ENCODE measurements around the gene LRRK2. TPM values are rescaled to one million over a fixed set of nuclear protein-coding genes. Genes with fewer than 3 reads are reported as not detected.
"Not testable (repeated sequence)": the region's sequence is repeated elsewhere in the genome, so short reads cannot be mapped to it uniquely, and the experiment has no call there.

LRRK2 gene
- total RNA-seq, 4 donors from 2014 or later: 4.5 to 10.7 (median 6.2) TPM

DNA sequence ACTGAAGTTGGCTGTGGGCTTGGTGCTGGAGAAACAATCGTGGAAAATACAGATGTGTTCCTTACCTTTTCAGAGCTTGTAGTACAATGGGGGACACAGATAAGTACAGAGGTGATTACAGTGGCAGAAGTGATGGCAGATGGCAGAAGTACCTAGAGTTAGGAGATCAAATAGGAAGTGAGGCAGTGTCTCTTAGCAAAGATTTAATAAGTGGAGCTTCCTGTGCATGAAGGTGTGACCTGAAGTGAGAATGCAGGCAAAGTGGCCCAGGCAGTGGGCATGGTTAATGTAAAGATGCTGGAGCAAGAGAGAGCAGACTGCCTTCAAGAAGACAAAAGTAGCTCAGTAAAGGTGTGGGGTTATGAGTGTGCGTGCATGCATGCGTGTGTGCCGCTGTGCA lies 16.0 kb downstream of the LRRK2 start:
- H3K27ac ChIP-seq: no peak overlapping the region
- H3K36me3 ChIP-seq: peaks cover 0 to 5% of the 10 kb centered on the region in 2 donors
- H3K4me3 ChIP-seq: no peak overlapping the region
- no peaks in the 10 kb centered on the region for H3K9me3 ChIP-seq
- no peaks in the 10 kb centered on the region for H3K4me1 ChIP-seq
- TF ChIP-seq, protein P1, sequence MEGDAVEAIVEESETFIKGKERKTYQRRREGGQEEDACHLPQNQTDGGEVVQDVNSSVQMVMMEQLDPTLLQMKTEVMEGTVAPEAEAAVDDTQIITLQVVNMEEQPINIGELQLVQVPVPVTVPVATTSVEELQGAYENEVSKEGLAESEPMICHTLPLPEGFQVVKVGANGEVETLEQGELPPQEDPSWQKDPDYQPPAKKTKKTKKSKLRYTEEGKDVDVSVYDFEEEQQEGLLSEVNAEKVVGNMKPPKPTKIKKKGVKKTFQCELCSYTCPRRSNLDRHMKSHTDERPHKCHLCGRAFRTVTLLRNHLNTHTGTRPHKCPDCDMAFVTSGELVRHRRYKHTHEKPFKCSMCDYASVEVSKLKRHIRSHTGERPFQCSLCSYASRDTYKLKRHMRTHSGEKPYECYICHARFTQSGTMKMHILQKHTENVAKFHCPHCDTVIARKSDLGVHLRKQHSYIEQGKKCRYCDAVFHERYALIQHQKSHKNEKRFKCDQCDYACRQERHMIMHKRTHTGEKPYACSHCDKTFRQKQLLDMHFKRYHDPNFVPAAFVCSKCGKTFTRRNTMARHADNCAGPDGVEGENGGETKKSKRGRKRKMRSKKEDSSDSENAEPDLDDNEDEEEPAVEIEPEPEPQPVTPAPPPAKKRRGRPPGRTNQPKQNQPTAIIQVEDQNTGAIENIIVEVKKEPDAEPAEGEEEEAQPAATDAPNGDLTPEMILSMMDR (IDR thresholded peaks at IDR 0.05 in 4 of 5, conservative IDR thresholded peaks at IDR 0.05 in 1 of 5): no peak
- TF ChIP-seq POLR2A (IDR thresholded peaks at IDR 0.05): no peak
- ATAC-seq (no peak), DNase-seq (no peak)
- in situ Hi-C loops (cut with MboI; ENCODE audit: low sequenced_read_pairs in 4 of 4): no loop called here
- intact Hi-C loops (cut with DNase I; ENCODE audit: low total_unique reads): no loop called here
- H3K27me3 ChIP-seq: no peaks in the 10 kb centered on the region

DNA sequence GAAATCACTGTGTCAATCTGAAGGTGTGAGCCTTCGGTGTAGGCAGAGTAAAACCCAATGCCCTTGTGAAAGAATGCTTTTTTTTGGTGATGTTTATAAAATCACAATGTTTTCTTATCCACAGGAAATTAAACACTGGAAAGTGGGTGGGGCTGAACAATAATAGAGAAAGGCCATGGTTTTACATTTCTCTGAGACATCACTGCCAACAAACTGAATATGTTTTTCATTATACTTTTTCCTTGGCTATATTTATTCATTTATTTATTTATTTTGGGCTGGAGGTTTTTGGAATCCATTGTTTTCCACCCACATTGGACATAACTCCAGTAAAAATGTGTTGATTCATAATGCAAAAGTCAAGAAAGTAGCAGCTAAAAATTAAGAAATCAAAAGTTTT lies 16.9 kb downstream of the LRRK2 start:
- in situ Hi-C loops (cut with MboI; ENCODE audit: low sequenced_read_pairs in 4 of 4) (no loop called here), intact Hi-C loops (cut with DNase I; ENCODE audit: low total_unique reads) (no loop called here)
- no peak overlapping the region for H3K27ac ChIP-seq

DNA sequence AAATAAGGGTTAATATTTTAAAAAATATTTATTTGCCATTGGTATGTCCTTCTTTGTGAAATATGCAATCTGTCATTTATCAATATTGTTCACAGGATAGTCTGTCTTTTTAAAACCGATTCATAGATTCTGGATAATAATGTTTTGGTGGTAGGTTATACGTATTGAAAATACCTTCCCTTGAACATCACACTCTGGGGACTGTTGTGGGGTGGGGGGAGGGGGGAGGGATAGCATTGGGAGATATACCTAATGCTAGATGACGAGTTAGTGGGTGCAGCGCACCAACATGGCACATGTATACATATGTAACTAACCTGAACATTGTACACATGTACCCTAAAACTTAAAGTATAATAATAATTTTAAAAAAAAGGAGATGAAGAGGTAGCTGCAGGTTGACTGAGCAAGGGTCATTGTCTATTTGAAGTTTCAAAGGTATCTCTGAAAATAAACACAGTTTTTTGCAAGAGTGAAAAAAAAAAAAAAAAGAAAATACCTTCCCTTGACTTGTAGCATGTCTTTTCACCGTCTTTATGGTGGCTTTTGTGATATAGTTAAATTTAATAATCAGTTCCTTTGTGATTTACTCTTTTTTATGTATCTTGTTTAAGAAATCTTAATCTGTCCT lies 19.8 kb downstream of the LRRK2 start:
- in situ Hi-C loops (cut with MboI; ENCODE audit: low sequenced_read_pairs in 4 of 4); ATAC-seq; intact Hi-C loops (cut with DNase I; ENCODE audit: low total_unique reads); H3K36me3 ChIP-seq; DNase-seq; H3K27ac ChIP-seq; H3K27me3 ChIP-seq; H3K4me3 ChIP-seq; H3K4me1 ChIP-seq; H3K9me3 ChIP-seq: not testable (repeated sequence)

More for the DNA sequence above, 16.9 kb downstream of the LRRK2 start:
- Histone ChIP-seq H3K4me3 (no peak overlapping the region), H3K36me3 (peaks cover 0 to 5% of the 10 kb centered on the region in 2 donors), H3K9me3 (no peaks in the 10 kb centered on the region), H3K27me3 (no peaks in the 10 kb centered on the region), H3K4me1 (no peaks in the 10 kb centered on the region)
- DNase-seq (no peak), ATAC-seq (no peak)
- no peak for TF ChIP-seq POLR2A (IDR thresholded peaks at IDR 0.05)
- TF ChIP-seq, protein P1 (IDR thresholded peaks at IDR 0.05 in 4 of 5, conservative IDR thresholded peaks at IDR 0.05 in 1 of 5): no peak

DNA sequence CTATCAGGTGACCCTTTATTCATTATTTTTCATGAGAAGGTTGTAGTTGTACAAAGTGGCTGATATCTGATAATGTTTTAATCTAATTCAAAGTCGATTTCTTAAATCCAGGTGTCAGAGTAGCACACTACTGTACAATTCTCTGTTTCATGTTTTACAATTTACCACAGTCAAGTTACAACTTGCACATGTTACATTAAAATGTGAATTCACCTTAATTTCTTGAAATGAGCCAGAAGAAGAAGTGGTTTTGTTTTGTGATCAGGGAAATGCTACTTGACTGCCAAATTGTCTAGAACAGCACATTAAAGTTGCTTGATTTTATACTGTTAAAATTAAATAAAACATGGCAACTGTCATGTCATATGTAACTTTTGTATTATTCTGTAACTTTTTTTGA lies 23.2 kb downstream of the LRRK2 start:
- no peaks in the 10 kb centered on the region for H3K36me3 ChIP-seq
- ATAC-seq: no peak

DNA sequence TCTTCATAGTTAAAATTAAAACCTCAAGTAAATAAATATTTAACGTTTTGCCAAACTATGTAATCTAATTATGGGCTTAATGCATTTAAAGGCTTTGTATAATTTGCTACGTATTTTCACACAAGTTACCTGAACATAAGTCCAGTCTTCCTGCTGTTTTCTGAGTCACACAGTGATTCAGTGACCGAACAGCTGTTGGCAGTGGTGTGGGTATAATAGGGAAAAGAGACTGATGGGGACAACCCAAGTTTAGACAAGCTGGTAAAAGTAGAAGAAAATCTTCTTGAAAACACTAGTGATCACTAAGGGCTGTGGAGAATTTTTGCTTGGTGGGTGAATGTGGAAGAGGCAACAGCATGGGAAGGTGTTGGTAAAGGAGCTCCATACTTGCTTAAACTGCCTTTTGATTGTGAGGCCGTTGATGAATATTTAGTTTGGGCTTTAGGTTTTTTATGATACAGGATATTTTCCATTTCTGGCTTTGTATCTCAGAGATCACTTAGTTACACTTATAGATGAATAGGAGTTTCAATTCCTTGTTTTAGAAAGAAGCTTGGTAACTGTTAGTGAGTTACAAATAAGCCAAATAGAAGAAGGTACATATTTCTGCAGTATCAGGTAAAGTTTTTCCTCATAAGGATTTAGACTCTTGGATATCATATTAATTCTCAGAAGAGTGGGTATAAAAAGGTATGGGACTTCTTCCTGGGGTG lies 23.9 kb downstream of the LRRK2 start:
- no peak for TF ChIP-seq POLR2A (IDR thresholded peaks at IDR 0.05)
- TF ChIP-seq, protein P1 (IDR thresholded peaks at IDR 0.05 in 4 of 5, conservative IDR thresholded peaks at IDR 0.05 in 1 of 5): no peak

More for the DNA sequence above, 23.2 kb downstream of the LRRK2 start:
- in situ Hi-C loops (cut with MboI; ENCODE audit: low sequenced_read_pairs in 4 of 4) (no loop called here), intact Hi-C loops (cut with DNase I; ENCODE audit: low total_unique reads) (no loop called here)
- H3K27ac ChIP-seq: no peak overlapping the region
- TF ChIP-seq, protein P1 (IDR thresholded peaks at IDR 0.05 in 4 of 5, conservative IDR thresholded peaks at IDR 0.05 in 1 of 5): no peak
- no peak for TF ChIP-seq POLR2A (IDR thresholded peaks at IDR 0.05)
- H3K27me3 ChIP-seq: no peaks in the 10 kb centered on the region
- H3K4me3 ChIP-seq: no peak overlapping the region
- H3K4me1 ChIP-seq: no peaks in the 10 kb centered on the region
- no peaks in the 10 kb centered on the region for H3K9me3 ChIP-seq
- DNase-seq: no peak

DNA sequence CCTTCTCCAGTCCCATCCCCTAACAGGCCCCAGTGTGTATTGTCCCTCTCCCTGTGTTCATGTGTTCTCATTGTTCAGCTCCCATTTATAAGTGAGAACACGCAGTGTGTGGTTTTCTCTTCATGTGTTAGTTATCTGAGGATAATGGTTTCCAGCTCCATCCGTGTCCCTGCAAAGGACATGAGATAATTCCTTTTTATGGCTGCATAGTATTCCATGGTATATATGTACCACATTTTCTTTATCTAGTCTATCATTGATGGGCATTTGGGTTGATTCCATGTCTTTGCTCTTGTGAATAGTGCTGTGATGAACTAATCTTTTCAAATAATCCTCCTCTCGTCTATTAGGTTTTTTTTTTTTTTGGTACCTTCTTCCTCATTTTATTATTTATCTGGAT lies 25.9 kb downstream of the LRRK2 start:
- not testable (repeated sequence) for H3K27ac ChIP-seq, ATAC-seq
- H3K36me3 ChIP-seq: peaks cover 0 to 12% of the 10 kb centered on the region in 2 donors

More for the DNA sequence above, 23.9 kb downstream of the LRRK2 start:
- in situ Hi-C loops (cut with MboI; ENCODE audit: low sequenced_read_pairs in 4 of 4) (no loop called here), intact Hi-C loops (cut with DNase I; ENCODE audit: low total_unique reads) (no loop called here)
- H3K27ac ChIP-seq: no peak overlapping the region
- no peaks in the 10 kb centered on the region for H3K9me3 ChIP-seq
- H3K4me1 ChIP-seq: no peaks in the 10 kb centered on the region
- H3K27me3 ChIP-seq: no peaks in the 10 kb centered on the region
- DNase-seq: no peak
- no peak for ATAC-seq
- no peaks in the 10 kb centered on the region for H3K36me3 ChIP-seq
- no peak overlapping the region for H3K4me3 ChIP-seq

More for the DNA sequence above, 25.9 kb downstream of the LRRK2 start:
- in situ Hi-C loops (cut with MboI; ENCODE audit: low sequenced_read_pairs in 4 of 4); H3K27me3 ChIP-seq; H3K4me1 ChIP-seq; H3K9me3 ChIP-seq; H3K4me3 ChIP-seq; intact Hi-C loops (cut with DNase I; ENCODE audit: low total_unique reads); DNase-seq: not testable (repeated sequence)

Data from gastrocnemius medialis (tissue), 4 donors.